Activated CD4-positive, CD25-positive, alpha-beta regulatory T cell treated with anti-CD3 and anti-CD28 coated beads, Interleukin-2, amount 50 U/mL, for 24 hours (primary cell): ENCODE measurements around the gene OR2W1.

ENCODE experiments used
- ATAC-seq, 2 donors: fragments of 150-1000 bp; cut with Tn5 transposase; one replicate each; pipeline ENCODE4 v1.10.0; 2021; ENCODE audit warnings: mild to moderate bottlenecking in 1 of 2, moderate library complexity in 1 of 2

The OR2W1 gene

DNA sequence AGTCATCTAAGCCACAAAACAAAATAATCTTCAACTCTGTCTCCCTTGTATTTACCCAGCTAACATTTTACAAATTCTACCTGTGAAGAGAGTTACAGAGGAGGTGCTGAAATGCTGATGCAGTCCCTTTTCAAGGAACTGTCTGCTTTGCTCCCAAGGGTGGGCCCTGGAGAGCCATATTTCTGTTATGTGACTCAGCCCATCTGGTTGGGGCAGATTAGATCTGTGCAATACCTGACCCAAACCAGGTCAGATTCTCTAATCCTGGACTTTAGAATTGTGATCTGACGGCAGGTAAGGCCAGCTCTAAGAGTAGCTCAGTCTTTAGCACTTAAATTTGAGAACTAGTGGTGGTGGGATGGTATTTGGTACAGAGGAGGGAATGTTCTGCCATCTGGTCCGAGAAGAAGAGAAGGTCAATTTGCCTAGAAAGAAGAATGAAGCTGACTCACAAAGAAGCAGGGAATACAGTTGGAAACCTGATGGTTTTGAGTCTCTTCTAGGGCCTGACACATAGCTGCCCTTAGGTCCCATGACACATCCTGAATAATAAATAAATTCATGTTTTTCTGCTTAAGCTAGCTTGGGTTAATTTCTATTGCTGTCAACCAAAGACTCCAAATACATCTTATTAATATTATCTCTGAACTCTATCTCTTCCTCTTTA lies 48.0 kb downstream of the OR2W1 start:
- ATAC-seq: no peak

DNA sequence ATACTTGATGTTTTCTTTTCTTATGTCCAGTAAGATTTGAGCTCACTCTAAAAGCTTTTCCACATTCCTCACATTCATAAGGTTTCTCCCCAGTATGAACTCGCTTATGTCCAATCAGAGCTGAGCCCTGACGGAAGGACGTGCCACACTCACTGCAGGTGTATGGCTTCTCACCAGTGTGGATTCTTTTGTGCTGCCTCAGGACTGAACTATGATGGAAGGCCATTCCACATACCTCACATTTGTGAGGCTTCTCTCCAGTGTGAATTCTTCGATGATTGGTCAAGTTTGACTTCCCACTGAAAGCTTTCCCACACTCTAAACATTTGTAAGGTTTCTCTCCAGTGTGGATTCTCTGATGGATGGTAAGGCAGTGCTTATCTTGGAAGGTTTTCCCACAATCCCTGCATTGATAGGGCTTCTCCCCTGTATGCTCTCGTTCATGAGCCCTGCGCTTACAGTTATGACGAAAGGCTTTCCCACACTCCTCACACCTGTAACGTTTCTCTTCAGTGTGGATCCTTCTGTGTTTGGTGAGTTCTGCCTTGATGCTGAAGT lies 49.8 kb downstream of the OR2W1 start:
- ATAC-seq: no peak
